ENCODE results near the gene GNB1.

DNA sequence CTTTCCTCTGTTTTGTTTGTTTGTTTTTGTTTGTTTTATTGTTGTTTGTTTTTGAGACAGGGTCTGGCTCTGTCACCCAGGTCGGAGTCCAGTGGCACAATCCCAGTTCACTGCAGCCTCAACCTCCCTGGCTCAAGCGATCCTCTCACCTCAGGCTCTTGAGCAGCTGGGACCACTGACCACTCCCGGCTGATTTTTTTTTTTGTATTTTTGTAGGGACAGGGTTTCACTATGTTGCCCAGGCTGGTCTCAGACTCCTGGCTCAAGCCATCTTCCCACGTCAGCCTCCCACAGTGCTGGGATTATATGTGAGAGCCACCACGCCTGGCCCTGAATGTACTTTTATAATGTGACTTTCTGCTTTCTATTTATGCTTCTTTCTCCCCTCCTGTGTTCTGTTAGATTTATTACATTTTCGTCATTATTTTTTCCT is 19.2 kb upstream of the GNB1 start:
- TF ChIP-seq CSRNP3 (CRISPR knock-in tag; IDR thresholded peaks at IDR 0.05) (no peak), CSDC2 (CRISPR knock-in tag; IDR thresholded peaks at IDR 0.05) (no peak), ZFP30 (CRISPR knock-in tag; IDR thresholded peaks at IDR 0.05) (no peak), ARNTL (CRISPR knock-in tag; IDR thresholded peaks at IDR 0.05; ENCODE audit: borderline replicate concordance, low read depth) (no peak), TSHZ2 (CRISPR knock-in tag; IDR thresholded peaks at IDR 0.05) (no peak), RARB (CRISPR knock-in tag; IDR thresholded peaks at IDR 0.05) (no peak), ESRRG (CRISPR knock-in tag; IDR thresholded peaks at IDR 0.05) (no peak), ZFP3 (CRISPR knock-in tag; IDR thresholded peaks at IDR 0.05) (no peak), ZNF8 (CRISPR knock-in tag; IDR thresholded peaks at IDR 0.05) (no peak), GLIS3 (CRISPR knock-in tag; IDR thresholded peaks at IDR 0.05) (no peak)
- TF ChIP-seq, protein P1, sequence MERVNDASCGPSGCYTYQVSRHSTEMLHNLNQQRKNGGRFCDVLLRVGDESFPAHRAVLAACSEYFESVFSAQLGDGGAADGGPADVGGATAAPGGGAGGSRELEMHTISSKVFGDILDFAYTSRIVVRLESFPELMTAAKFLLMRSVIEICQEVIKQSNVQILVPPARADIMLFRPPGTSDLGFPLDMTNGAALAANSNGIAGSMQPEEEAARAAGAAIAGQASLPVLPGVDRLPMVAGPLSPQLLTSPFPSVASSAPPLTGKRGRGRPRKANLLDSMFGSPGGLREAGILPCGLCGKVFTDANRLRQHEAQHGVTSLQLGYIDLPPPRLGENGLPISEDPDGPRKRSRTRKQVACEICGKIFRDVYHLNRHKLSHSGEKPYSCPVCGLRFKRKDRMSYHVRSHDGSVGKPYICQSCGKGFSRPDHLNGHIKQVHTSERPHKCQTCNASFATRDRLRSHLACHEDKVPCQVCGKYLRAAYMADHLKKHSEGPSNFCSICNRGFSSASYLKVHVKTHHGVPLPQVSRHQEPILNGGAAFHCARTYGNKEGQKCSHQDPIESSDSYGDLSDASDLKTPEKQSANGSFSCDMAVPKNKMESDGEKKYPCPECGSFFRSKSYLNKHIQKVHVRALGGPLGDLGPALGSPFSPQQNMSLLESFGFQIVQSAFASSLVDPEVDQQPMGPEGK (CRISPR knock-in tag; IDR thresholded peaks at IDR 0.05; ENCODE audit: borderline replicate concordance), result no peak
- TF ChIP-seq, protein P2, sequence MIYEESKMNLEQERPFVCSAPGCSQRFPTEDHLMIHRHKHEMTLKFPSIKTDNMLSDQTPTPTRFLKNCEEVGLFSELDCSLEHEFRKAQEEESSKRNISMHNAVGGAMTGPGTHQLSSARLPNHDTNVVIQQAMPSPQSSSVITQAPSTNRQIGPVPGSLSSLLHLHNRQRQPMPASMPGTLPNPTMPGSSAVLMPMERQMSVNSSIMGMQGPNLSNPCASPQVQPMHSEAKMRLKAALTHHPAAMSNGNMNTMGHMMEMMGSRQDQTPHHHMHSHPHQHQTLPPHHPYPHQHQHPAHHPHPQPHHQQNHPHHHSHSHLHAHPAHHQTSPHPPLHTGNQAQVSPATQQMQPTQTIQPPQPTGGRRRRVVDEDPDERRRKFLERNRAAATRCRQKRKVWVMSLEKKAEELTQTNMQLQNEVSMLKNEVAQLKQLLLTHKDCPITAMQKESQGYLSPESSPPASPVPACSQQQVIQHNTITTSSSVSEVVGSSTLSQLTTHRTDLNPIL (CRISPR knock-in tag; IDR thresholded peaks at IDR 0.05; ENCODE audit: low read depth), result no peak

Measured in SK-N-SH treated with all-trans-retinoic acid at 6 μM for 48 hours (cell line).